Kidney (tissue), 14 donors: ENCODE data around the gene CACNA1H. TPM values are rescaled to one million over a fixed set of nuclear protein-coding genes. Genes with fewer than 3 reads are reported as not detected.

ENCODE experiments used
- DNase-seq, 5 donors: peaks; one replicate each; pipeline ENCODE4 v3.0.0-alpha.2; 2013 to 2020
- FAIRE-seq: peaks from 2 replicates; lab custom pipeline; 2012; peaks lifted over from hg19 to GRCh38; lab: Jason Lieb, UNC
- H3K27ac ChIP-seq, 2 donors: one replicate each; pipeline ENCODE4 v1.7.0; 2013; ENCODE audit warnings: low read depth in 2 of 2, low read length in 2 of 2, inconsistent platforms in 1 of 2
- H3K27me3 ChIP-seq: one replicate; pipeline ENCODE4 v1.7.1; 2013; ENCODE audit warnings: low read length, inconsistent platforms; ENCODE audit not compliant: control insufficient read depth, insufficient read depth
- H3K36me3 ChIP-seq, 3 donors: one replicate each; pipeline versions ENCODE4 v1.7.0 to v1.7.1; 2013; ENCODE audit warnings: low read length in 3 of 3, control low read depth in 1 of 3, inconsistent platforms in 1 of 3; ENCODE audit not compliant: insufficient read depth in 3 of 3, control insufficient read depth in 2 of 3
- H3K4me1 ChIP-seq, 3 donors: one replicate each; pipeline versions ENCODE4 v1.7.0 to v1.7.1; 2013; ENCODE audit warnings: low read length in 3 of 3, inconsistent platforms in 1 of 3, low read depth in 1 of 3; ENCODE audit not compliant: control insufficient read depth in 2 of 3, insufficient read depth in 2 of 3
- H3K4me3 ChIP-seq, 3 donors: one replicate each; pipeline versions ENCODE4 v1.7.0 to v1.8.1; 2013; ENCODE audit warnings: low read length in 3 of 3, control low read depth in 1 of 3, inconsistent platforms in 1 of 3
- H3K9ac ChIP-seq, 3 donors: one replicate each; pipeline versions ENCODE4 v1.7.0 to v1.7.1; 2013; ENCODE audit warnings: low read length in 3 of 3, control low read depth in 1 of 3, inconsistent platforms in 1 of 3
- H3K9me3 ChIP-seq, 3 donors: one replicate each; pipeline versions ENCODE4 v1.7.0 to v1.7.1; 2013; ENCODE audit warnings: low read length in 3 of 3, control low read depth in 1 of 3, inconsistent platforms in 1 of 3; ENCODE audit not compliant: control insufficient read depth in 2 of 3, insufficient read depth in 1 of 3
- CTCF ChIP-seq: IDR thresholded peaks from 3 replicates; pipeline ENCODE4 v1.5.1; 2012; ENCODE audit warnings: mild to moderate bottlenecking, moderate library complexity, borderline replicate concordance; ENCODE audit not compliant: insufficient read depth; ENCODE audit errors: extremely low read depth
- intact Hi-C: fragments of 100-400 bp; cut with DNase I; formaldehyde crosslinking; loops from one replicate; pipeline ENCODE4 v1.11.1; 2022
- polyA plus RNA-seq: library from polyadenylated mRNA; stranded (reverse); fragments of 350-450 nt; fragmentation: Illumina TruSeq; extraction: RNeasy Lipid Tissue Mini Kit (QIAGEN cat#74804); gene quantifications from one replicate; pipeline ENCODE4 v1.2.3, GENCODE V29; 2014; ENCODE audit warnings: low read depth, low replicate concordance; ENCODE audit not compliant: insufficient read depth
- total RNA-seq: library from RNA; stranded (reverse); fragmentation: NEBNext Ultra II Directional; extraction: Animal tissue kit (Norgen Biotek cat#: 25700); gene quantifications from one replicate; pipeline ENCODE4 v1.2.1, GENCODE V29; 2021
- donor health status: control.
- donor health status: control.
- donor health status: control.
- donor health status: control.
- donor health status: control.
- donor health status: DM: yes; HTN: yes; CAD: no.
- donor health status: Normal renal cell carcinoma (clear cell type).

The CACNA1H gene
- total and polyA plus RNA-seq, 2 donors from 2014 or later, result 6.4 to 20.6 TPM

GRCh38 chr16:1176280-1176897, 23.5 kb downstream of the CACNA1H start:
- intact Hi-C loops, result no loop called here
- FAIRE-seq (no peak), DNase-seq (no peak)
- Histone ChIP-seq H3K4me1 (peaks cover 0 to 7% (median 3%) of the 10 kb centered on the region in 3 donors), H3K9ac (no peak overlapping the region), H3K27ac (no peak overlapping the region), H3K27me3 (no peaks in the 10 kb centered on the region), H3K9me3 (no peaks in the 10 kb centered on the region), H3K36me3 (no peaks in the 10 kb centered on the region), H3K4me3 (no peak overlapping the region)
- no peak for TF ChIP-seq CTCF

GRCh38 chr16:1177053-1177452, 24.1 kb downstream of the CACNA1H start:
- no peak for FAIRE-seq
- Histone ChIP-seq H3K9me3 (no peaks in the 10 kb centered on the region), H3K4me1 (peaks cover 0 to 10% (median 8%) of the 10 kb centered on the region in 3 donors), H3K36me3 (no peaks in the 10 kb centered on the region), H3K27me3 (no peaks in the 10 kb centered on the region), H3K9ac (no peak overlapping the region), H3K4me3 (no peak overlapping the region), H3K27ac (no peak overlapping the region)
- TF ChIP-seq CTCF, result no peak
- no peak for DNase-seq
- intact Hi-C loops, result no loop called here

GRCh38 chr16:1177750-1178149, 24.8 kb downstream of the CACNA1H start:
- peaks cover 0 to 14% (median 12%) of the 10 kb centered on the region in 3 donors for H3K4me1 ChIP-seq
- TF ChIP-seq CTCF, result no peak
- H3K36me3 ChIP-seq, result no peaks in the 10 kb centered on the region
- no peak for DNase-seq
- no peak overlapping the region for H3K9ac ChIP-seq
- H3K27ac ChIP-seq, result no peak overlapping the region
- H3K27me3 ChIP-seq, result no peaks in the 10 kb centered on the region
- intact Hi-C loops, result no loop called here
- no peak for FAIRE-seq
- no peaks in the 10 kb centered on the region for H3K9me3 ChIP-seq
- no peak overlapping the region for H3K4me3 ChIP-seq
